Stimulated activated CD4-positive, alpha-beta T cell treated with anti-CD3 and anti-CD28 coated beads, Interleukin-12 subunit alpha, Interleukin-12 subunit beta, amount 100 ng/mL, for 24 hours (primary cell): ENCODE data around the gene UBE2J2.

Experiments used
- DNase-seq, 2 experiments: peaks; one replicate each; pipeline ENCODE4 v3.0.0-alpha.2; 2020; ENCODE audit warnings: low read depth in 2 of 2

UBE2J2 gene

DNA sequence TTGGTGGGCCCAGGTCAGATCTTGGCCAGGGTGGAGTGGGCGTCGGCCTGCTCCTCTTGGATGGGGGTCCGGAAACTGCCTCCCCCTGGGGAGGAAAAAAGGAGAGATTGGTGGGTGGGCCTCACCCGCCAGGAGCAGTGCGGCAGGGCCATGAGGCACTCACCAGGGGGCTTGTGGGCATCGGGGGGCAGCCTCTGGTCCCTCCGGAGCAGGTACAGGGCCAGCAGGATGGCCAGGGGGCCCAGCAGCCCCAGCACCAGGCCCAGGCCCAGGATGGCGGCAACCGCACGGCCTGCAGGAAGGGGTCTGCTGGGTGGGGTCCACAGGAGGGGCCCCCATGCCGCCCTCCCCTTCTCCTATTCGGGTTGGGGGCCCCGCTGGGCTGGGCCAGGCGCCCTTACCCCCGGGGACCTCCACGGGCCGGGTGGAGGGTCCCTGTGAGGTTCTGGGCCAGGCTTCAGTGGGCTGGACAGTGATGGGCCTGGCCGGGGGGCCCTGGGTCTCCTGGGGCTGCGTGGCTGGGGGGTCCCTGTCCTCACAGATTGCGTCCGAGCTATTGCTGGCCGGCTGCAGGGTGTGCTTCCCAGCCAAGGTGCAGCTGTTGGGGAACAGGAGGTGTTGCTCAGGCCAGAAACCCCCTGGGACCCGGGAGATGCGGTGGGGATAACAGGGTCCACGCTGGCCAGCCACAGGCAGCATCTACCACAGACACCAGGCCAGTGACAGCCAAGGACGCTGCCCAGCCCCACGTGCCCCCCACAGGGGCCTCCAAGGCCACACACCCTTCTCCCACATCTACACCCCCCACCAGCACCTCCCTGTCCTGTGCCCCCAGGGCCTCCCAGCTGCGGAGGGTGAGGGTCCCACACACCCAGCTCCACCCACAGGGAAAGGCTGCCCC, 61.9 kb downstream of the UBE2J2 start:
- no peak for DNase-seq

DNA sequence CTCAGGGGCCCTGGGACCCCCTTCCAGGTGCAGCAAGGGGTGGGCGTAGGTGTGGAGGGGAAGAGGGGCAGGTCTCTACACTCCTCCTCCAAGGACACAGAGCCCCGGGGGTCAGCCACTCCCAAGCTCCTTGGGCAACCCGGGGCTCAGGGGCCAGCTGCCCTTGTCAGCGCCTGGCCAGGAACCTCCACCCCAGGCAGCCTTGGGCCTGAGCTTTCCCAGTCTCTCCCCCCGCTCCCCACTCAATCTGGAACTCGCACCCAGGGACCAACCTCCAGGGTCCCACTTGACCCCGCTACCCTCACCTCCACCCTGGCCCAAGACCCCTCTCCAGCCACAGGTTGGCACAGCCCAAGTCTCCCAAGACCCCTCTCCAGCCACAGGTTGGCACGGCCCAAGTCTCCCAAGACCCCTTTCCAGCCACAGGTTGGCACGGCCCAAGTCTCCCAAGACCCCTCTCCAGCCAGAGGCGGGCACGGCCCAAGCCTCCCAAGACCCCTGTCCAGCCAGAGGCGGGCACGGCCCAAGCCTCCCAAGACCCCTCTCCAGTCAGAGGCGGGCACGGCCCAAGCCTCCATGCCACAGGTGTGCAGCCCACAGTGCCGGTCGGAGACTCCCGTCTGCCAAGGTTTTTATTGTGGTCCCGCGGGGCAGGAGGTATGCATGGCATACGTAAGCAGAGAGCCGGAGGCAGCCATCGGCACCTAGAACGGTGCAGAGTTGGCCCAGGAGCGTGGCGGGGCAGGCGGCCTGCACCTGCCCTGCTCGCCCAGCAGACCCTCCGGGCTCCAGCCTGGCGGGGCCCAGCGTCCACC, 62.7 kb downstream of the UBE2J2 start:
- no peak for DNase-seq

DNA sequence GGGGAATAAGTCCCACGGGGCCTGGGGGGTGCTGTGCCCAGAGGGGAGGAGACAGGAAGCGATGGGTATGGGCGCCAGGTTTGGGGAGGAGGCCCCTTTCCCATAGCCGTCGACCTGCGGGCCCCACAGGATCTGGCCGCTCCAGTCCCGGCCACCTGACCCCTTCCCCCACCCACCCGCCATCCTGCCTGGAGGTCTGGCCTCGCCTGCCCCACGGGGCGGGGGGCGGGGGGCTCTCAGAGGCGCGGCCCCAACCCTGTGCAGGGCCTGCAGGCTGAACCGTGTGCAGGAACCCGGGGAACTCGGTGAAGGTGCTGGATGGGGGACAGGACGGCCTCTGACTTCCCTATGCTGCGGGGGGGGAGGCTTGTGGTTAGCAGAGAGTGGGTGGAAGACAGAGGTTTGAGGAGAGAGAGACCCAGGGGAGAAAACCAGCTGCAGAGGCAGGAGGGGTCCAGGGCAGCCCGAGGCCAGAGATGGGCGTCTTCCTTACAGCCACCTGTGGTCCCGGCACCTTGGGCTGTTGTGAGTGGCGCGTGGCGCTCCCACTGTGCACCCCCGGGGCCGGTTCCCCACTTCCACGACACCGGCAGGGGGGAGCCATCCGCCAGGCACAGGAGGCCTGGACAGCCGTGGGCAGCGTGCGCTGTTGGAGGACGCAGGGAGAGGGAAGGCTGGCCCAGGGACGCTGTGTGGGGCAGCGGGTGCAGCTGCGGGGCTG, 64.8 kb downstream of the UBE2J2 start:
- peak in 1 of 2 experiments; percentile 59 for DNase-seq

DNA sequence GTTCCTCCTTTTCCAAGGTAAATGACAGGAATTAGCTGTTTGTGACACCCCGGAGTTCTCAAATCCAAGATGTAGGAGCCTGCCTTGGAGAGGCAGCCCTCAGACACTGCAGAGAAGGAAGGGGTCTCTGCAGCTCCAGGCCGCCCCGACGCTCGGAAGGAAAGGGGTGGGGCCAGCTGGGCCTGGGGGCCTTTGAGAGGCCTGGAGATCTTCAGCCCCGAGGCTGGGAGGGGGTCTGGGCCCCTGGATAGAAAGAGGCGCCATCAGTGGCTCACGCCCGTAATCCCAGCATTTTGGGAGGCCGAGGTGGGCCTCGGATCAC, 66.1 kb downstream of the UBE2J2 start:
- DNase-seq, result no peak

DNA sequence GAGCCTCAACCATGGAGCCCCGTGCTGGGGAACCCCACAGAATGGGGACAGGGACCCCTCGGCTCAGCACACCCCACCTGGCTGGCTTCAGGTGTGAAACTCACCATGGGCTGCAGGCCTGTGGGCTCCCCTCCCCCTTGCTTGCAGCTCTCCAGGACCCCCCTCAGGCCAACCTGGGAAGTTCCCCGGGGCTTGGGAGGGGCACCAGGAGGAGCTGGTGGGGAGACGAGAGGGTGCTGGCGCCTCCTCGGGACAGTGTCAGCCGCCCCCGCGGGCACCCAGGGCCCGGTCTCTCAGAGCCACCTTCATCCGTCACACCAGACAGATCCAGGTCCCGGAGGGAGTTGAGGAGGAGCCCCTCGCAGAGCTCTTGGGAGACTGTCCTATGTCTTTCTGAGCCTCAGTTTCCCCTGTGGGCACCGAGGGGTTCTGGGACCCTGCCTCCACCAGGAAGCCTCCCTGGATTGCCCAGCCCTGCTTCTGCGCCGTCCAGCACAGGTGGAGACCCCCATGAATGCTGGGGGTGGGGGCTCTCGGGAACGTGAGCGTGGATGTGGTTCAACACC, 66.6 kb downstream of the UBE2J2 start:
- no peak for DNase-seq

DNA sequence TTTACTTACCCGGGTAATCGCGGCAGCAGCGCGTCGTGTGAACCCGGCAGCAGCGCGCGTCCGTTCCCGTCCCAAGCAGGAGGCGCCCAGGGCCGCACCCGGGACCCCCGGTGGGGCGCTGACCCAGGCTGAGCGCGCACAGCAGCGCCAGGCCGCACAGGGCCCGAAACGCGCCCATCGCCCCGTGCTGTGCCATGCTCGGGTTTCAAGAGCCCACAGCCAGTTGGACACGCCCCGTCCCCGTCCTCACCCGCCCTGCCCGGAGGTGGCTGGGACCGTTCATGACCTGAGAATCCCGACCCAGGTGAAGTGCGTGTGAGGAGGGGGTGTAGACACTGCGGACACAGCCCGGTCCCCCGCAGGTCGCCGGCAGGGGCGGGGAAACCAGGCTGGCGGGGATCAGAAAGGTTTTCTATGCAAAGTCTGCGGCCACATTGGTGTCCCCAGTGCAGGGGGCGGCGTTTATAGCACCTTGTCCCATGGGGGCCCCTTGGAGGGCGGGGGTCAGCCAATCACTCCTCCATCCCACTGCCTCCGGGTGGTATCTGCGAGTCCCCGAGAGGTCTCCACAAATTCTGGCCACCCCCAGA, 67.2 kb downstream of the UBE2J2 start, which contains the start of gene TNFRSF18:
Gene TNFRSF18, minus strand, starts transcription at position 217 of the 590 bp plus-strand sequence. Its CDS starts 21 bp downstream, at position 196.
- no peak for DNase-seq

DNA sequence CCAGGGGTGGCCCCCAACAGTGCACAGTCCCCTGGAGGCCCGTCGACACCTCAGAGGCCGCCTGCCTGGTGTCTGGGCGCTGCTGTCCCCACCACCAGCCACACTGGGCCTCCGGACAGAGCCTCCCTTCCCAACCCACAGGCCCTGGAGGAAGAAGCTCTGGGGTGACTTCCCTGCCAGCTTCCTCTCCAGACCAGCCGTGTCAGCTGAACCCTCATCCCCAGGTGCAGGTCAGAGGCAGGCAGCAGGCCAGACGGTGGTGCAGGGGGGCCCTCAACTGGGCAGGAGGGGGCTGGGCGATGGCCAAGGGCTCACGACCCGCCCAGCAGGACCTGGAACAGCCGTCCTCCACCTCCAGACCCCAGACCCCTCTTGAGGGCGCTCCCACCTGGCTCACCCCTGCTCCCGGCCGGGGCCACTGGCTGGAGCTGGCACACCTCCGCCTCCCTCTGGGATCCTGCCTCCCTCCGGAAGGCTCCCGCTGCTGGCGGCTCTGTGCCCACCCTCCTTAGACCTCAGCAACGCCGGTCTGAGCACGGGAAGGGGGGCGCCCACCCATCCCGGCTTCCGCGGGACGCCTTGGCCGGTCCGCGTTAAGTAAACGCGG, 67.8 kb downstream of the UBE2J2 start:
- DNase-seq, result no peak

DNA sequence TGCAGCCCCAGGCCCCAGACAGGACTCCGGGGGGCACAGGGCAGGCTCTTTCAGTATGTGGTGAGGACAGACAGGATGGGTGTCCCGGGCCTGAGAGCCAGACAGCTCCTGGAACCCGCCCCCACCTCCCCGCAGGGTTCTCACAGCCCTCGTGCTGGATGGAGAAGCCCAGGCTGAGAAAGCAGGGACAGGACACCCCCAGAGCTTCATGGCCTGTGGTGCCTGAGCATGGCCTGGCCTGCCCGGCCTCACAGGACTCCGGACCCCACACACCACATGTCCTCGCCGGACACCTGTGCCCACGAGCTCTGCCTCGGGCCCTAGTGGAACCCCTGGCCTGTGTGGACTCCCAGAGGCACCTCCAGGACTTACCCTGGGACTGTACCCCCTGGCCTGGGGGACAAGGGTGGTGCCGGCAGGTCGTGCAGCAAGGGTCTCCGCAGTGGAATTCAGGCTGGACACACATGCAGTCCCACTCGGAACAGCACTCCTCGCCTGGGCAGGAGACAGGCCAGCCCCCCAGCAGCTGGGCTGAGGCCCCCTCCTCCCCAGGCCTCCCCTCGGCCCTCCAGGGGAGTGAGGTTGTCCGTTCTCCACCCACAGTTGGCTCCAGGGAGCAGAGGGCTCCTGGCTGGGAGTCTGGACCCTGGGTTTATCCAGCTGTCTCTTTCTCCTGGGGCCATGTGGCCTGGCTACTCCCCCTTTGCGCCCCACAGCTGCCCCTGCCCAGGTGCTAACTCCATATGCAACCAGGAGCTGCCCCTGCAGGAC, 68.5 kb downstream of the UBE2J2 start:
- no peak for DNase-seq

DNA sequence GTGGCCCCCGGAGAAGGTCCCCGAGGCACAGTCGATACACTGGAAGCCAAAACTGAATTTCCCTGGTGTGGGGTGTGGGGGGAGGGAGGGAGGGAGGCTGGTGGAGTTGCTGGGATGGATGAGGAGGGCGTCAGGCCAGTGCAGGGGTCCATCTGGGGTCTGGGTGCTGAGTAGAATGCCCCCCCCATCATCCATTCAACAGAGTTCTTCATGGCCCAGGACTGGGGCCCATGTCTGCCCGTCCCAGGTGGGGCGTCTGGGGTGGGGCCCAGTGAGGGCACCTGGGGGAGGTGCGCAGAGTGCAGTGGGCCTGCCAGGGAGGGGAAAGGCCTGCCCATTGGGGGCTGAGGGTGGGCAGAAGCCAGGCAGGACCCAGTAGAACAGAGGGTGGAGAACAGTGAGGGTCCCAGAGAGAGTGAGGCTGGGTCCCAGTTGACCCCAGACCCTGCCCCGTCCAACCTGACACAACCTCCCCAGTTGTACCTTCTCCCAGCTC, 69.2 kb downstream of the UBE2J2 start:
- no peak for DNase-seq
